Activated T-helper 2 cell treated with anti-CD3 and anti-CD28 coated beads, Interferon-gamma antibody, Interleukin-2, Interleukin-4, amounts not matched to agents 10 μg/mL and 5 μg/mL and 100 μg/mL, durations not matched to agents 14 hours and 24 hours and 36 hours (primary cell): ENCODE measurements around the gene POTEF. TPM values are rescaled to one million over a fixed set of nuclear protein-coding genes. Genes with fewer than 3 reads are reported as not detected.
"Not testable (repeated sequence)": the region's sequence is repeated elsewhere in the genome, so short reads cannot be mapped to it uniquely, and the experiment has no call there.

ENCODE experiments used
- DNase-seq: peaks from one replicate; pipeline ENCODE4 v3.0.0; 2021; ENCODE audit warnings: low spot score
- H3K27ac Mint-ChIP-seq: one replicate; pipeline ENCODE4 v1.8.0; 2021; ENCODE audit warnings: mixed read lengths
- H3K27me3 Mint-ChIP-seq: one replicate; pipeline ENCODE4 v1.8.0; 2021; ENCODE audit warnings: low read depth, mixed read lengths
- H3K36me3 Mint-ChIP-seq: one replicate; pipeline ENCODE4 v1.8.0; 2021; ENCODE audit warnings: low read depth, mixed read lengths
- H3K4me1 Mint-ChIP-seq: one replicate; pipeline ENCODE4 v1.8.0; 2021; ENCODE audit warnings: low read depth, mixed read lengths
- H3K4me3 Mint-ChIP-seq: one replicate; pipeline ENCODE4 v1.8.0; 2021; ENCODE audit warnings: low read depth, mild to moderate bottlenecking, moderate library complexity, mixed read lengths
- H3K9me3 Mint-ChIP-seq: one replicate; pipeline ENCODE4 v1.8.0; 2021; ENCODE audit warnings: mixed read lengths
- intact Hi-C: fragments of 100-400 bp; cut with micrococcal nuclease; formaldehyde crosslinking; loops from one replicate; pipeline ENCODE4 v1.15.1; 2023
- total RNA-seq: library from RNA; stranded (reverse); gene quantifications from 2 replicates; pipeline ENCODE4 v1.2.3, GENCODE V29; 2022

The POTEF gene
- total RNA-seq, 1 donor from 2014 or later: not detected

DNA sequence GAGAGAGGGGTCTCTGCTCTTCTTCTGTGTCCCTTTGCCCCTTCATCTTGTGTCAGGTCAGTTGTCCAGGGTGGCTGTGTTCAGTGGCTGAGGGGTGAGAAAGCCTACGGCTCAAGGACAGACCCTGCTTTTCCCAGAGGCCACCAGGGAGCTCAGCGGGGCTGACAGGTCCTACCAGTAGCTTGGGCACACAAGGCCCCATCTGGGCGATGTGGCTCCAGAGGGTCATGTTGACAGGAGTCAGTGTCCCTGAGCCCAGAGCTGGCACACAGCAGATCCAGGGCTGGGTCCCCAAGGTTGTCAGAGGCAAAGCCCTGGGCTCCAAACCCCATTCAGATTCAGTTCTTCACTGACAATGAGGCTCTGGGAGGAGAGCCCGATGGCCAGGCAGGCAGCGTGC is 8.1 kb upstream of the POTEF start:
- DNase-seq, H3K27me3 Mint-ChIP-seq, H3K4me1 Mint-ChIP-seq, H3K36me3 Mint-ChIP-seq, H3K27ac Mint-ChIP-seq, H3K9me3 Mint-ChIP-seq, H3K4me3 Mint-ChIP-seq, intact Hi-C loops: not testable (repeated sequence)

DNA sequence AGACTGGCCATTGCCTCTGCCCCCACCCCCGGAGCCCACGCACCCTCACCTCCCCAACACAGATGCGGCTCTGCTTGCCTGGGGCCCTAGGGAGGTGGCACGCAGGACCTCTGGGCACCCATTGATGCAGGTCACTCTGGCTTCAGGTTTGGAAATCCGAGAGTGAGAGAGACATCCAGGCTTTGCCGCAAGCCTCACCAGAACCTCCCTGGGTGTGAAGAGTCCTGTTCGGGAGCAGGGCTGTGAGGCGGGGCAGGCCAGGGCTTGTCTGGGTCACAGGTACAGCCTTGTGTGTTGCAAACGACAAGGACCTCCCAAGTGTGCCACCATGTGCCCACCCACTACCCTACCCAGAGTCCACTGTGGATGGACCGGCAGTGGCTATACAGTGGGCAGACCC is 7.5 kb upstream of the POTEF start:
- H3K9me3 Mint-ChIP-seq, DNase-seq, H3K4me1 Mint-ChIP-seq, H3K27me3 Mint-ChIP-seq, H3K4me3 Mint-ChIP-seq, intact Hi-C loops, H3K27ac Mint-ChIP-seq, H3K36me3 Mint-ChIP-seq: not testable (repeated sequence)

DNA sequence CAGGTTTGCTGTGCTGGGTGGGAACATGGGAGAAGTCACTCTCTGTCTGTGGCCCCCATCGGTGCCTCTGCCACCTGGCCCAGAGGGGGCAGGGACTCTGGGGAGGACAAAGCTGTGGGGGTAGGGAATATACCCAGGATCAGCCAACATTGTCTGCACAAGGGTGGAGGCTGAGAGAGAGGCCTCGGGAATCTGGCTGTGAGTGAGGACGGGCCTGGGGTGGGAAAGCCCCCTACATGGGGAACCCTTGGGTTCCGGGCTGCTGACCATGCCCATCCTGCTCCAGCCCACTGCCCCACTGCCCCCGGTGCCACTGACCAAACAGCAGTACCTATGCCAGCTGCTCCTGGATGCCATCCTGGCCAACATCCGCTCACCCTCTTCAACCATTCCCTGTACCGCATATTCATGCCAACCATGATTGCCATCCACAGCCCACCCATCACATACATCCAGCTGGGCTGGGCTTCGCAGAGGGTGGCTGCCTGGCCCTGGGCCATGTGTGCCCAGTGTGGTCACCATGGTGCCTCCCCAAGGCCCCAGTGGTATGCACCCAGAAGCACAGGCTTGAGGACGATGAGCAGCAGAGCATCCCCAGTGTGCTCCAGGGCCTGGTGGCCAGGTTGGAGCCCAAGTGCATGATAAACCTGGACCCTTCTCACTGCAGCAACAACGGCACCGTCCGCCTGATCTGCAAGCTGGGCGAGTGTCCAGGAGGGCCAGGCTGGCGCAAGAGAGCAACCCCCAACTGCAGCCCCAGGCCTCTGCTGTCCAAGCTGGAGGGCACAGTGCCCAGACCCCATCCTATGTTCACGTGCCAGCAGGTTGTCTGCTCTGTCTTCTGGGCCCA is 6.9 kb upstream of the POTEF start:
- H3K4me1 Mint-ChIP-seq: no peaks in the 10 kb centered on the region
- H3K27me3 Mint-ChIP-seq: peaks cover 6% of the 10 kb centered on the region
- no peaks in the 10 kb centered on the region for H3K36me3 Mint-ChIP-seq
- no peak for DNase-seq
- H3K27ac Mint-ChIP-seq: no peak overlapping the region
- no peak overlapping the region for H3K4me3 Mint-ChIP-seq
- H3K9me3 Mint-ChIP-seq: no peaks in the 10 kb centered on the region
- intact Hi-C loops: no loop called here

DNA sequence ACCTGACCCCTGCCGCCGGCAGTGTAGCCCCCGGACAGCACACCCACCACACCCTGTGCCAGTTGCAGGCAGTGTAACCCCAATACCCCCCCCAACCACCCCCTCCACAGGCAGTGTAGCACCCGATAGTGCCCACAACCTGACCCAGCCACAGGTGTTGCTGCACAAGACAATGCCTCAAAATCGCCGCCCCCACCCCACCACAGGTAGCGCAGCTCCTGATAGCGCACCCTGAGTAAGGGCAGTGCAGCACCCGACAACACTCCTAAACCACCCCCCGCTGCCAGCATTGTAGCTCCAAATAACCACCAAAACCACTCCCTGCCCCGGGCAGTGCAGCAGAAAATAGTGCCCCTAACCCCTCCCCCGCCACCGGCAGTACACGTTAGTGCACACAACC is 558 bp downstream of the POTEF start:
- H3K4me3 Mint-ChIP-seq, DNase-seq, intact Hi-C loops, H3K27me3 Mint-ChIP-seq, H3K4me1 Mint-ChIP-seq, H3K9me3 Mint-ChIP-seq, H3K27ac Mint-ChIP-seq, H3K36me3 Mint-ChIP-seq: not testable (repeated sequence)

DNA sequence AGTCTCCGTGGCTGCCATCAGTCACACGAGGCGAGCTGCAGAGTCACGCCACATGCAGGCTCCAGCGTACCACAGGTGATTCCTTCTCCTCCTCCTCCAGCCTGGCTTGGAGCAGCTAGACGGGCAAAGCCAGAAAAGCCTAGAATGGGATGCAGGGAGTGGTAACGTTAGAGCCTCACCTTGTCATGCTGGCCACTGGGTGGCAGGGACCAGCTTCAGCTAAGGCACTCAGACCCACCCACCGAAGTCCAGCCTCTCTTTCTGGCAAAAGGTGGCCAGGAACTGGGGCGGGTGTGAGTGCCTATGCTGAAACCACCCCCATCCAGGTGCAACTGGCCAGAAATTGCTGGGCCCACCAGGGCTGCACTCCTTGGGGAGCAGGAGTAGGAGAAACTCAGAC is 1.3 kb downstream of the POTEF start:
- H3K9me3 Mint-ChIP-seq, H3K27me3 Mint-ChIP-seq, intact Hi-C loops, DNase-seq, H3K36me3 Mint-ChIP-seq, H3K4me3 Mint-ChIP-seq, H3K27ac Mint-ChIP-seq, H3K4me1 Mint-ChIP-seq: not testable (repeated sequence)

DNA sequence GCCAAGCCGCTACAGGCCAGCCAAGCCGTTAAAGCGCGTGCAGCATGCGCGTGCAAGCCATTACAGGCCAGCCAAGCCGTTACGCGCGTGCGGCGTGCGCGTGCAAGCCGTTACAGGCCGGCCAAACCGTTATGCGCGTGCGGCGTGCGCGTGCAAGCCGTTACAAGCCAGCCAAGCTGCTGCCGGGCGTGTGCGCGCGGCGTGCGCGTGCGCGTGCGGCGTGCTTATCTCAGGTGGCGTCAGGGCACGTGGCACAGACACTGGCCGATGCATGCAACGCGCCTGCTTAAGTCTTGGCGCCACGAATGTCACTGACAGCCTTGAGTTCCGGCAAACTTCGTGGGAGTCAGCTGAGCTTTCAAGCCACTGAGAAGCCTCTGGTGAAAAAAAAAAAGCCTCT is 8.1 kb downstream of the POTEF start:
- H3K36me3 Mint-ChIP-seq, intact Hi-C loops, H3K27me3 Mint-ChIP-seq, H3K4me1 Mint-ChIP-seq, H3K4me3 Mint-ChIP-seq, H3K9me3 Mint-ChIP-seq, DNase-seq, H3K27ac Mint-ChIP-seq: not testable (repeated sequence)

DNA sequence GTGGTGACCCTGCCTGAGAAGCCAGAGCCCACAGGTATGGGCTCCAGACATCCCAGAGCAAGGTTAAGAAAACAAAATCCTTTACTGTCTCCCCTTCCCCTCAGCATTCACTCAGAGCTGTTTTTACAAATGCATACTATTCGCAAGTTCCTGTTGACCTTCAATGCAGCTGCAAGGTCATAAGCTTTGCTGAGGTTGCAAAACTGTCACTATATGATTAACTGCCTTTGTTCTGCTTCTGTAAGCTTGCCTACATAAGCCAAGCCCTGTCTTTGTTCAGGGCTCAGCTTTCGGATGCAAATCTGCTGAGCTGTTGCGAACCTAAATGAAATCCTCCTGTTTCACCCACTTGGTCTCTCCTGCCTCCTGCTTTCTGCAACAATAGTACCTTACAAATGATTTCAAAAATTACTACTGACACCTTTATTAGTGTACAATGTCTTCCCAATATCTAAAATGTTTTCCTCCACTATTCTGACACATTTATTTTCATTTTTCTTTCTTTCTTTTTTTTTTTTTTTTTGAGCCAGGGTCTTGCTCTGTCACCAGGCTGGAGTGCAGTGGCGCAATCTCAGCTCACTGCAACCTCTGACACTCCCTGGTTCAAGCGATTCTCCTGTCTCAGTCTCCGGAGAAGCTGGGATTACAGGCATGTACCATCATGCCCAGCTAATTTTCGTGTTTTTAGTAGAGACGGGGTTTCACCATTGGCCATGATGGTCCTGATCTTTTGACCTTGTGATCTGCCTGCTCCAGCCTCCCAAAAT is 26.2 kb downstream of the POTEF start:
- intact Hi-C loops, H3K4me1 Mint-ChIP-seq, H3K36me3 Mint-ChIP-seq, H3K4me3 Mint-ChIP-seq, H3K27ac Mint-ChIP-seq, H3K27me3 Mint-ChIP-seq, DNase-seq, H3K9me3 Mint-ChIP-seq: not testable (repeated sequence)

DNA sequence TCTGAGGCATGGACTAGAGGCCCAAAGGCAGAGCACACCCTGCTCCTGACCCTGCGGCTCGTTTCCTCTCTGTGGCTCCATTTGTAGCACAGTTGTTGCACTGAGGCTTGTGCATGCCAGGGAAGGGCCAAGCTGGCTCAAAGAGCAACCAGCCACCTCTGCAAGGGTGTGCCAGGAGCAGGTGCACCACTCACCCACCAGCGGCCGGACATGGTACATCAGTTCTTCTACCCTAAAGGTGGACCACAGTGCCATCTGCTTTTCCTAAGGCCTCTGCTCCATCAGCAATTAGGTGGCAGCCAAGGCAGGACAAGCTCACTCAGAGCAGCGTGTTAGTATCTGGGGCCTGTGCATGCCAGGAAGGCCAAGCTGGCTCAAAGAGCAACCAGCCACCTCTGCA is 66.4 kb downstream of the POTEF start:
- DNase-seq, H3K27ac Mint-ChIP-seq, intact Hi-C loops, H3K4me3 Mint-ChIP-seq, H3K27me3 Mint-ChIP-seq, H3K4me1 Mint-ChIP-seq, H3K9me3 Mint-ChIP-seq, H3K36me3 Mint-ChIP-seq: not testable (repeated sequence)

DNA sequence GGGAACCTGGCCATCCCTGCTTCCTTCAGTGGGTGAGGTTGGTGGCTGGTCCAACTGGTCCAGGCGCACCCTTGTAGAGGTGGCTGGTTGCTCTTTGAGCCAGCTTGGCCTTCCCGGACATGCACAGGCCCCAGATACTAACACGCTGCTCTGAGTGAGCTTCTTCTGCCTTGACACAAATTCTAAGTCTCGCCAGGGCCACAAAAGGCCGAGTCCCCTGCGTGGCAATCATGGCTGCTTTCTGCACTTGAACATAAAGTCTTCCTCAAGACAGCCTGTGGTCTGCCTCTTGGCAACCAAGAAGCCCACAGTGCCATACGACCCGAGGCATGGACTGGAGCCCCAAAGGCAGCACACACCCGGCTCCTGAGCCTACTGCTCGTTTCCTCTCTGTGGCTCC is 69.0 kb downstream of the POTEF start:
- H3K4me1 Mint-ChIP-seq, H3K4me3 Mint-ChIP-seq, DNase-seq, H3K9me3 Mint-ChIP-seq, H3K27me3 Mint-ChIP-seq, intact Hi-C loops, H3K27ac Mint-ChIP-seq, H3K36me3 Mint-ChIP-seq: not testable (repeated sequence)

DNA sequence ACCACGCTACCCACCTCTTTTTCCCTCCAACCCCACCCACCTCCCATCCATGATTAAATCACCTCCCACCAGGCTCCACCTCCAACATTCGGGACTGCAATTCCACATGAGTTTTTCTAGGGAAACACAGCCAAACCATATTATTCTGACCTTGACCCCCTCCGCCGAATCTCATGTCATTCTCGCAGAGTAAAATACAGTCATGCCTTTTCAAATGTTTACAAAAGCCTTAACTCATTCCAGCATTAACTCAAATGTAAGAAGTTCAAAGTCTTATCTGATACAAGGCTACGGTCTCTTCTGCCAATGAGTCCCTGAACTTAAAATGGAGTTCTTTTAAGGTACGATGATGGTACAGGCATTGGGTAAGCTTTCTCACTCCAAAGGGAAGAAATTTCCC is 72.7 kb downstream of the POTEF start:
- DNase-seq, H3K4me1 Mint-ChIP-seq, H3K27ac Mint-ChIP-seq, H3K36me3 Mint-ChIP-seq, intact Hi-C loops, H3K4me3 Mint-ChIP-seq, H3K27me3 Mint-ChIP-seq, H3K9me3 Mint-ChIP-seq: not testable (repeated sequence)

DNA sequence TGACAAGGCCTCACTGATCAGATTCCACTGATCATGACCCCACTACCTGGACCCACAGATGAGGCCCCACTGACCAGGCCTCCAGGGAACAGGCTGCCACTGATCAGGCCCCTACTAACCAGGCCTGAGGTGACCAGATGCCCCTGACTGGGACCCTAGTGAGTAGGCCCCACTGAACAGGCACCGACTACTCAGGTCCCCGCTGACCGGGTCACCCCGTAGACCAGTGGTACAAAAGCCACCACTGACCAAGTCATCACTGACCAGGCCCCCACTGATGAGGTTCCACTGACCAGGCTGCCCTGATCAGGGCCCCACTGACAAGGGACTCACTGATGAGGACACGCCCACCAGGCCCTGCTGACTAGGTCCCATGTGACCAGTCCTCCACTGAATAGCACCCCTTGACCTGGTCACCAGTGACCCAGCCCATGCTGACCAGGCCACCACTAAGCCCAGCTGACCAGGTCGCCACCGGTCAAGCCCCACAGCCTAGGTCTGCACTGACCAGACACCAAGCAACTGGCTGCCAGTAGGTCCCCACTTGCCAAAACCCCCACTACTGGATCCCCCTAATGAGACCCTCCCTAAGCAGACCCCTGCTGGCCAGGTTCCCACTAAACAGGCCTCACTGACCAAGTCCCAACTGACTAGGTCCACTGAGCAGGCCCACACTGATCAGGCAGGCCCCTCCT is 75.7 kb downstream of the POTEF start:
- H3K36me3 Mint-ChIP-seq, H3K27me3 Mint-ChIP-seq, H3K4me3 Mint-ChIP-seq, DNase-seq, H3K27ac Mint-ChIP-seq, H3K4me1 Mint-ChIP-seq, intact Hi-C loops, H3K9me3 Mint-ChIP-seq: not testable (repeated sequence)

DNA sequence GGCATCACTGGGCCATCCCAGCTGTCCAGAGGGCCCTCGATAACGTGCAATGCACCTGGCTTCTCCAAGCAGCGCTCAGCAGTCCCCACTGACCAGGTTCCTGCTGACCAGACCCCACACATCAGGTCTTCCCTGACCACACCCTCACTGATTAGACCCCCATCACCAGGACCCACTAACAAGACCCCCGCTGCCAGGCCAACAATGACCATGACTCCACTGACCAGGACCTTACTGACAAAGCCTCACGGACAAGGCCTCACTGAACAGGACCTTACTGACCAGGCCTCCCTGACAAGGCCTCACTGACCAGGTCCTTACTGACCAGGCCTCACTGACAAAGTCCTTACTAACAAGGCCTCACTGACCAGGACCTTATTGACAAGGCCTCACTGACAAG is 76.6 kb downstream of the POTEF start:
- H3K4me1 Mint-ChIP-seq, H3K4me3 Mint-ChIP-seq, H3K9me3 Mint-ChIP-seq, H3K27ac Mint-ChIP-seq, H3K27me3 Mint-ChIP-seq, DNase-seq, intact Hi-C loops, H3K36me3 Mint-ChIP-seq: not testable (repeated sequence)

DNA sequence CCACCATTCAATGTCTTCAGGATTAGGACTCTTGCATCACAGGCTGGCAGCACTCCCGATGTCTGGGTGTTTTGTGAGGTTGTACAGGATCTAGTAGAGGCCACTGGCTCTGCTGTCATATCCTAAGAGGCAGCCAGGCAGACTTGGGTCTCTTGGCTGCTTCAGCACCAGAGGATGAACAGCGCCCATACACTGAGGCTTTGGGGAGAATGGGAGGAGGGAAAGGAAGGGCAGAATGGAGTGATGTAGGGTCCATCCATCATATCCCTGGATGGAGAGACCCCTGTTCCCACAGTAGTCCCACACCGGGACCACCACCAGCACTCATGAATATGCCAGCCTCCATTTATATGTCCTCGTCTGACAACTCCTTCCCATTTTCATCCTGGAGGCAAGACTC is 80.6 kb downstream of the POTEF start:
- H3K4me1 Mint-ChIP-seq, DNase-seq, H3K27me3 Mint-ChIP-seq, intact Hi-C loops, H3K36me3 Mint-ChIP-seq, H3K4me3 Mint-ChIP-seq, H3K27ac Mint-ChIP-seq, H3K9me3 Mint-ChIP-seq: not testable (repeated sequence)
